Right lobe of liver (tissue), 6 donors: ENCODE results near the gene RHOT1. TPM values are rescaled to one million over a fixed set of nuclear protein-coding genes. Genes with fewer than 3 reads are reported as not detected.

Source experiments
- ATAC-seq, 4 donors: fragments of 200-7000 bp; cut with Tn5 transposase; one replicate each; pipeline ENCODE4 v1.9.1; 2020; ENCODE audit warnings: mild to moderate bottlenecking in 4 of 4, moderate library complexity in 4 of 4
- DNase-seq, 3 donors: peaks; one replicate each; pipeline ENCODE4 v3.0.0-alpha.2; 2020
- H3K27ac ChIP-seq, 3 donors: fragments of 200-600 bp; one replicate each; pipeline ENCODE4 v1.8.0; 2022
- H3K27me3 ChIP-seq, 2 donors: fragments of 200-600 bp; one replicate each; pipeline ENCODE4 v1.8.0; 2022
- H3K36me3 ChIP-seq, 4 donors: fragments of 200-600 bp; sonication (generic) in 1 of 4; one replicate each; pipeline versions ENCODE4 v1.5.1 to v1.8.0; 2017 to 2022; ENCODE audit warnings: control low read depth in 1 of 4
- H3K4me1 ChIP-seq, 4 donors: fragments of 200-600 bp; sonication (generic) in 1 of 4; one replicate each; pipeline versions ENCODE4 v1.5.1 to v1.8.0; 2017 to 2022; ENCODE audit warnings: control low read depth in 1 of 4
- H3K4me3 ChIP-seq, 3 donors: fragments of 200-600 bp; one replicate each; pipeline ENCODE4 v1.8.0; 2022
- H3K9me3 ChIP-seq, 4 donors: fragments of 200-600 bp; sonication (generic) in 1 of 4; one replicate each; pipeline versions ENCODE4 v1.5.1 to v1.8.0; 2017 to 2022; ENCODE audit warnings: control low read depth in 1 of 4
- CTCF ChIP-seq, 4 donors: fragments of 200-600 bp in 3 of 4; fragments of 450-650 bp in 1 of 4; IDR thresholded peaks; one replicate each; pipeline versions ENCODE4 v1.5.1 to v1.8.0; 2016 to 2022; ENCODE audit warnings: antibody characterized with exemption in 4 of 4, mild to moderate bottlenecking in 2 of 4
- POLR2A ChIP-seq: fragments of 450-650 bp; IDR thresholded peaks from one replicate; pipeline ENCODE4 v1.6.1; 2017; ENCODE audit warnings: antibody characterized with exemption, mild to moderate bottlenecking
- WGBS: methylation state at CpG from one replicate; pipeline ENCODE4 v1.1.6; 2018; ENCODE audit warnings: low coverage, low lambda C conversion rate; ENCODE audit not compliant: insufficient coverage; ENCODE audit errors: missing lambda C conversion rate; 5-methylcytosine and 5-hydroxymethylcytosine counted together
- intact Hi-C, 2 donors: fragments of 100-400 bp; cut with DNase I; formaldehyde crosslinking; loops; one replicate each; pipeline versions ENCODE4 v1.11.2 to v1.14.1; 2022
- total RNA-seq, 6 experiments: library from RNA; depleted of rRNA in 2 of 6; stranded (reverse); fragments of >200 nt in 2 of 6; fragmentation: NEBNext Ultra II Directional in 3 of 6; extraction: Animal tissue kit (Norgen Biotek cat#: 25700) in 3 of 6; gene quantifications; one replicate each; pipeline versions ENCODE4 v1.1.0 to v1.2.4, GENCODE V29; 2016 to 2023
- donor health status: DM: no; HTN: yes; CAD: no.
- donor health status: DM: no; HTN: no; CAD: no.
- donor health status: DM: no; HTN: no; CAD: no.
- donor health status: DM: no; HTN: yes; CAD: no.
- donor health status: DM: no; HTN: yes; CAD: no.

Gene RHOT1
- total RNA-seq, 6 experiments from 2014 or later: 12.0 to 24.5 (median 14.2) TPM

- Histone ChIP-seq H3K9me3 (no peaks in the 10 kb centered on the region), H3K27me3 (no peaks in the 10 kb centered on the region), H3K27ac (no peak overlapping the region), H3K36me3 (no peaks in the 10 kb centered on the region), H3K4me1 (peaks cover 0 to 17% (median 5%) of the 10 kb centered on the region in 4 donors), H3K4me3 (no peak overlapping the region)
- WGBS: 20% methylated on average over 5 of the region's 10 CpGs
- TF ChIP-seq CTCF (IDR thresholded peaks at IDR 0.05): no peak
- no peak for TF ChIP-seq POLR2A
- intact Hi-C loops: no loop called here
- ATAC-seq (peak; percentile 40 to 57 (median 44)), DNase-seq (no peak)
Measured at GRCh38 chr17:32267690-32268205, 125.4 kb downstream of the RHOT1 start.

GRCh38 chr17:32268734-32269288 is 126.5 kb downstream of the RHOT1 start:
- H3K4me1 ChIP-seq: peaks cover 0 to 17% (median 5%) of the 10 kb centered on the region in 4 donors
- H3K4me3 ChIP-seq: no peak overlapping the region
- DNase-seq: no peak
- no peak for ATAC-seq
- 70% methylated on average over 5 of the region's 7 CpGs for WGBS
- H3K27ac ChIP-seq: no peak overlapping the region
- intact Hi-C loops: no loop called here
- no peaks in the 10 kb centered on the region for H3K9me3 ChIP-seq
- no peaks in the 10 kb centered on the region for H3K36me3 ChIP-seq
- no peak for TF ChIP-seq CTCF (IDR thresholded peaks at IDR 0.05)
- no peak for TF ChIP-seq POLR2A
- no peaks in the 10 kb centered on the region for H3K27me3 ChIP-seq

- WGBS: 66% methylated on average over 4 of the region's 11 CpGs
- Histone ChIP-seq H3K36me3 (no peaks in the 10 kb centered on the region), H3K4me3 (no peak overlapping the region), H3K4me1 (peaks cover 0 to 17% (median 5%) of the 10 kb centered on the region in 4 donors), H3K27ac (no peak overlapping the region), H3K9me3 (no peaks in the 10 kb centered on the region), H3K27me3 (no peaks in the 10 kb centered on the region)
- intact Hi-C loops: no loop called here
- no peak for ATAC-seq
- DNase-seq: no peak
- TF ChIP-seq POLR2A: no peak
- TF ChIP-seq CTCF (IDR thresholded peaks at IDR 0.05): no peak
Measured at GRCh38 chr17:32269377-32269776, 127.1 kb downstream of the RHOT1 start.

- Histone ChIP-seq H3K4me3 (no peak overlapping the region), H3K36me3 (no peaks in the 10 kb centered on the region), H3K27me3 (no peaks in the 10 kb centered on the region), H3K9me3 (no peaks in the 10 kb centered on the region), H3K27ac (no peak overlapping the region), H3K4me1 (peaks cover 0 to 4% (median 1%) of the 10 kb centered on the region in 4 donors)
- intact Hi-C loops: no loop called here
- 84% methylated on average over 8 of the region's 8 CpGs for WGBS
- no peak for ATAC-seq
- TF ChIP-seq CTCF (IDR thresholded peaks at IDR 0.05): no peak
- no peak for TF ChIP-seq POLR2A
- DNase-seq: no peak
Measured at GRCh38 chr17:32271844-32272243, 129.5 kb downstream of the RHOT1 start.
